HG03521 (cell line): ENCODE data around the gene ACRBP.
A peak's percentile ranks its signal among the peaks of the same experiment; 100 is the strongest.

Source experiments
- ATAC-seq: cut with Tn5 transposase; IDR thresholded peaks from one replicate; pipeline ENCODE4 v1.9.1; 2021; ENCODE audit warnings: mild to moderate bottlenecking, moderate library complexity; ENCODE audit not compliant: unreplicated experiment

Gene ACRBP

GRCh38 chr12:6650832-6651231 lies 3.6 kb upstream of the ACRBP start:
- ATAC-seq: no peak

GRCh38 chr12:6646276-6647082 lies 753 bp downstream of the ACRBP start:
- ATAC-seq: no peak

- ATAC-seq: no peak
These were observed 2.3 kb downstream of the ACRBP start for GRCh38 chr12:6644903-6645302.

GRCh38 chr12:6644257-6644596 lies 3.0 kb downstream of the ACRBP start:
- no peak for ATAC-seq

- no peak for ATAC-seq
These were observed 3.5 kb downstream of the ACRBP start for GRCh38 chr12:6643569-6644256.

- no peak for ATAC-seq
These were observed 6.1 kb downstream of the ACRBP start for GRCh38 chr12:6641131-6641530.

GRCh38 chr12:6640497-6640896 lies 6.7 kb downstream of the ACRBP start:
- no peak for ATAC-seq

- no peak for ATAC-seq
These were observed 8.0 kb downstream of the ACRBP start for GRCh38 chr12:6639151-6639801.

- ATAC-seq: no peak
These were observed 8.9 kb downstream of the ACRBP start for GRCh38 chr12:6638305-6638704.

- no peak for ATAC-seq
These were observed 11.2 kb downstream of the ACRBP start, which contains the start of gene LPAR5 for GRCh38 chr12:6635856-6636531. LPAR5 (minus strand) TSS chr12:6635959; CDS start chr12:6621248, 14,711 bp downstream.

- no peak for ATAC-seq
These were observed 11.8 kb downstream of the ACRBP start for GRCh38 chr12:6635375-6635855.

GRCh38 chr12:6632026-6632983 lies 14.9 kb downstream of the ACRBP start:
- ATAC-seq: peak; percentile 49

GRCh38 chr12:6631549-6631961 lies 15.7 kb downstream of the ACRBP start:
- no peak for ATAC-seq

- ATAC-seq: no peak
These were observed 16.5 kb downstream of the ACRBP start for GRCh38 chr12:6630736-6631135.

- ATAC-seq: no peak
These were observed 19.6 kb downstream of the ACRBP start for GRCh38 chr12:6627616-6628015.

- ATAC-seq: no peak
These were observed 20.5 kb downstream of the ACRBP start for GRCh38 chr12:6626654-6627283.

GRCh38 chr12:6620885-6621274 lies 26.4 kb downstream of the ACRBP start:
- ATAC-seq: no peak

GRCh38 chr12:6620137-6620884 lies 26.9 kb downstream of the ACRBP start:
- no peak for ATAC-seq
